Left ventricle myocardium inferior (tissue), 1 donor: Measurements from ENCODE around the gene PRR16. TPM values are rescaled to one million over a fixed set of nuclear protein-coding genes. Genes with fewer than 3 reads are reported as not detected.

Experiments
- DNase-seq: peaks from one replicate; pipeline ENCODE4 v3.0.0-alpha.2; 2020
- H3K27ac ChIP-seq: fragments of 200-600 bp; replicated peaks from 2 replicates; pipeline ENCODE4 v1.8.0; 2021
- H3K27me3 ChIP-seq: fragments of 200-600 bp; 2 replicates; pipeline ENCODE4 v1.8.0; 2021; ENCODE audit warnings: low read depth
- H3K36me3 ChIP-seq: fragments of 200-600 bp; 2 replicates; pipeline ENCODE4 v1.8.0; 2021
- H3K4me1 ChIP-seq: fragments of 200-600 bp; 2 replicates; pipeline ENCODE4 v1.8.0; 2021
- H3K4me3 ChIP-seq: fragments of 200-600 bp; 2 replicates; pipeline ENCODE4 v1.8.0; 2021; ENCODE audit warnings: mild to moderate bottlenecking, moderate library complexity
- H3K9me3 ChIP-seq: fragments of 200-600 bp; replicated peaks from 2 replicates; pipeline ENCODE4 v1.8.0; 2021
- CTCF ChIP-seq: fragments of 200-600 bp; IDR thresholded peaks from 2 replicates; pipeline ENCODE4 v1.8.0; 2021; ENCODE audit warnings: antibody characterized with exemption, mild to moderate bottlenecking, borderline replicate concordance
- intact Hi-C: fragments of 100-400 bp; cut with micrococcal nuclease; formaldehyde crosslinking; loops from one replicate; pipeline ENCODE4 v1.11.0; 2022
- total RNA-seq: library from RNA; stranded (reverse); fragmentation: NEBNext Ultra II Directional; extraction: Animal tissue kit (Norgen Biotek cat#: 25700); gene quantifications from one replicate; pipeline ENCODE4 v1.2.1, GENCODE V29; 2021
- donor health status: DM: no; HTN: yes; CAD: no; lungs with severe emphysema.

The PRR16 gene
- total RNA-seq, 1 donor from 2014 or later = 15.3 TPM

- H3K4me1 ChIP-seq = peaks cover 11% of the 10 kb centered on the region
- no peak for DNase-seq
- no peaks in the 10 kb centered on the region for H3K9me3 ChIP-seq
- H3K27ac ChIP-seq = no peak overlapping the region
- no peak overlapping the region for H3K4me3 ChIP-seq
- TF ChIP-seq CTCF = no peak
- H3K27me3 ChIP-seq = no peaks in the 10 kb centered on the region
- intact Hi-C loops = no loop called here
- no peaks in the 10 kb centered on the region for H3K36me3 ChIP-seq
Measured at GRCh38 chr5:120528609-120529008, 64.5 kb downstream of the PRR16 start.

- H3K27ac ChIP-seq = no peak overlapping the region
- H3K4me3 ChIP-seq = no peak overlapping the region
- no peak for DNase-seq
- H3K4me1 ChIP-seq = peaks cover 16% of the 10 kb centered on the region
- intact Hi-C loops = no loop called here
- H3K9me3 ChIP-seq = no peaks in the 10 kb centered on the region
- no peaks in the 10 kb centered on the region for H3K36me3 ChIP-seq
- TF ChIP-seq CTCF = no peak
- no peaks in the 10 kb centered on the region for H3K27me3 ChIP-seq
Measured at GRCh38 chr5:120529386-120529785, 65.3 kb downstream of the PRR16 start.

GRCh38 chr5:120531215-120531614 lies 67.1 kb downstream of the PRR16 start:
- Histone ChIP-seq H3K27ac (no peak overlapping the region), H3K27me3 (no peaks in the 10 kb centered on the region), H3K4me3 (no peak overlapping the region), H3K4me1 (peaks cover 16% of the 10 kb centered on the region), H3K36me3 (no peaks in the 10 kb centered on the region), H3K9me3 (no peaks in the 10 kb centered on the region)
- no peak for DNase-seq
- no peak for TF ChIP-seq CTCF
- intact Hi-C loops = no loop called here

GRCh38 chr5:120532835-120533234 lies 68.7 kb downstream of the PRR16 start:
- intact Hi-C loops = no loop called here
- DNase-seq = no peak
- no peak for TF ChIP-seq CTCF
- Histone ChIP-seq H3K9me3 (no peaks in the 10 kb centered on the region), H3K27ac (no peak overlapping the region), H3K27me3 (no peaks in the 10 kb centered on the region), H3K36me3 (no peaks in the 10 kb centered on the region), H3K4me1 (peaks cover 16% of the 10 kb centered on the region), H3K4me3 (no peak overlapping the region)

- intact Hi-C loops = no loop called here
- DNase-seq = no peak
Measured at GRCh38 chr5:120533581-120533980, 69.5 kb downstream of the PRR16 start.

More at GRCh38 chr5:120533581-120533980, 69.5 kb downstream of the PRR16 start:
- no peak for TF ChIP-seq CTCF
- H3K36me3 ChIP-seq = no peaks in the 10 kb centered on the region
- H3K4me3 ChIP-seq = no peak overlapping the region
- H3K4me1 ChIP-seq = peaks cover 19% of the 10 kb centered on the region
- no peak overlapping the region for H3K27ac ChIP-seq
- no peaks in the 10 kb centered on the region for H3K9me3 ChIP-seq
- H3K27me3 ChIP-seq = no peaks in the 10 kb centered on the region
